ENCODE data around the gene PTPRR.

- no peak for TF ChIP-seq POLR2AphosphoS5 (IDR thresholded peaks at IDR 0.05)
- TF ChIP-seq, protein P1, sequence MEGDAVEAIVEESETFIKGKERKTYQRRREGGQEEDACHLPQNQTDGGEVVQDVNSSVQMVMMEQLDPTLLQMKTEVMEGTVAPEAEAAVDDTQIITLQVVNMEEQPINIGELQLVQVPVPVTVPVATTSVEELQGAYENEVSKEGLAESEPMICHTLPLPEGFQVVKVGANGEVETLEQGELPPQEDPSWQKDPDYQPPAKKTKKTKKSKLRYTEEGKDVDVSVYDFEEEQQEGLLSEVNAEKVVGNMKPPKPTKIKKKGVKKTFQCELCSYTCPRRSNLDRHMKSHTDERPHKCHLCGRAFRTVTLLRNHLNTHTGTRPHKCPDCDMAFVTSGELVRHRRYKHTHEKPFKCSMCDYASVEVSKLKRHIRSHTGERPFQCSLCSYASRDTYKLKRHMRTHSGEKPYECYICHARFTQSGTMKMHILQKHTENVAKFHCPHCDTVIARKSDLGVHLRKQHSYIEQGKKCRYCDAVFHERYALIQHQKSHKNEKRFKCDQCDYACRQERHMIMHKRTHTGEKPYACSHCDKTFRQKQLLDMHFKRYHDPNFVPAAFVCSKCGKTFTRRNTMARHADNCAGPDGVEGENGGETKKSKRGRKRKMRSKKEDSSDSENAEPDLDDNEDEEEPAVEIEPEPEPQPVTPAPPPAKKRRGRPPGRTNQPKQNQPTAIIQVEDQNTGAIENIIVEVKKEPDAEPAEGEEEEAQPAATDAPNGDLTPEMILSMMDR (IDR thresholded peaks at IDR 0.05): no peak
- TF ChIP-seq POLR2A (IDR thresholded peaks at IDR 0.05; ENCODE audit: low read depth): no peak
- TF ChIP-seq EP300 (IDR thresholded peaks at IDR 0.05): no peak
Observed at GRCh38 chr12:70875628-70876027, 44.9 kb downstream of the PTPRR start.

Measured in esophagus muscularis mucosa (tissue), 4 donors.